Activated naive CD4-positive, alpha-beta T cell treated with anti-CD3 and anti-CD28 coated beads for 36 hours (primary cell): ENCODE results near the gene FBXO24. TPM values are rescaled to one million over a fixed set of nuclear protein-coding genes. Genes with fewer than 3 reads are reported as not detected.
"Not testable (repeated sequence)": the region's sequence is repeated elsewhere in the genome, so short reads cannot be mapped to it uniquely, and the experiment has no call there.

Source experiments
- CTCF ChIA-PET: fragments of 350-600 bp; sonication (Branson Sonifier 250); formaldehyde crosslinking; loops from one replicate; lab custom pipeline; 2021; ENCODE audit warnings: antibody characterized with exemption; lab: Charles Lee
- DNase-seq: peaks from one replicate; pipeline ENCODE4 v3.0.0-alpha.2; 2020
- H3K27ac Mint-ChIP-seq: one replicate; pipeline ENCODE4 v1.8.0; 2021; ENCODE audit warnings: mild to moderate bottlenecking, mixed read lengths
- H3K27me3 Mint-ChIP-seq: one replicate; pipeline ENCODE4 v1.8.0; 2021; ENCODE audit warnings: low read depth, mixed read lengths
- H3K36me3 Mint-ChIP-seq: one replicate; pipeline ENCODE4 v1.8.0; 2021; ENCODE audit warnings: low read depth, mixed read lengths
- H3K4me1 Mint-ChIP-seq: one replicate; pipeline ENCODE4 v1.8.0; 2021; ENCODE audit warnings: low read depth, mixed read lengths
- H3K4me3 Mint-ChIP-seq: one replicate; pipeline ENCODE4 v1.8.0; 2021; ENCODE audit warnings: mild to moderate bottlenecking, moderate library complexity, mixed read lengths
- H3K9me3 Mint-ChIP-seq: one replicate; pipeline ENCODE4 v1.8.0; 2021; ENCODE audit warnings: mixed read lengths
- intact Hi-C: fragments of 100-400 bp; cut with micrococcal nuclease; formaldehyde crosslinking; loops from one replicate; pipeline ENCODE4 v1.15.1; 2023
- total RNA-seq, 2 experiments: library from RNA; stranded (reverse); gene quantifications; one replicate each; pipeline ENCODE4 v1.2.3, GENCODE V29; 2021

The FBXO24 gene
- total RNA-seq, result 1 to 10 TPM; 1.5 to 2.6 TPM

- CTCF ChIA-PET, result interaction anchor here (0.6 to 4.6 kb wide), 14 partner anchors 19 to 119 kb away, joined by 3 to 30 read pairs (median 4); partner anchors contain the start of genes GIGYF1 and POP7
- H3K27me3 Mint-ChIP-seq, result peaks cover 7% of the 10 kb centered on the region
These were observed at the start of gene FBXO24 for GRCh38 chr7:100586266-100587025. FBXO24 (plus strand) TSS chr7:100586328; CDS start chr7:100586626, 298 bp downstream.

GRCh38 chr7:100536695-100537094, 49.4 kb upstream of the FBXO24 start:
- H3K27ac Mint-ChIP-seq, H3K4me3 Mint-ChIP-seq, H3K36me3 Mint-ChIP-seq, H3K27me3 Mint-ChIP-seq, H3K9me3 Mint-ChIP-seq, DNase-seq, intact Hi-C loops: not testable (repeated sequence)
- peaks cover 18% of the 10 kb centered on the region for H3K4me1 Mint-ChIP-seq
- CTCF ChIA-PET, result interaction anchor here (3.9 kb wide), 1 partner anchor 23 kb away, joined by 16 read pairs; no protein-coding TSS in a partner anchor

More at GRCh38 chr7:100586266-100587025, at the start of gene FBXO24:
- peaks cover 27% of the 10 kb centered on the region for H3K4me1 Mint-ChIP-seq
- H3K4me3 Mint-ChIP-seq, result peak within 1 kb of the TSS; percentile 89
- no peaks in the 10 kb centered on the region for H3K9me3 Mint-ChIP-seq
- peak within 1 kb of the TSS; percentile 97 for H3K27ac Mint-ChIP-seq
- peak; percentile 100 for DNase-seq
- peaks cover 1% of the 10 kb centered on the region for H3K36me3 Mint-ChIP-seq
- intact Hi-C loops, result loop anchor here (1.0 kb wide), 10 partner anchors 18 to 157 kb away; partner anchors contain the start of genes AGFG2, MEPCE, MOSPD3 and TSC22D4

- H3K9me3 Mint-ChIP-seq, result no peaks in the 10 kb centered on the region
- peaks cover 34% of the 10 kb centered on the region for H3K4me1 Mint-ChIP-seq
- peaks cover 6% of the 10 kb centered on the region for H3K36me3 Mint-ChIP-seq
- CTCF ChIA-PET, result interaction anchor here (1.1 to 2.0 kb wide), 3 partner anchors 22 to 69 kb away, joined by 3 to 5 read pairs (median 4); no protein-coding TSS in a partner anchor
- H3K27me3 Mint-ChIP-seq, result no peaks in the 10 kb centered on the region
- peak overlapping the region; percentile 97 for H3K4me3 Mint-ChIP-seq
- DNase-seq, result no peak
- peak overlapping the region; percentile 91 for H3K27ac Mint-ChIP-seq
- intact Hi-C loops, result loop anchor here (1.0 to 2.0 kb wide), 3 partner anchors 8 to 110 kb away; partner anchors contain the start of genes MEPCE and ZCWPW1
These were observed 47.8 kb upstream of the FBXO24 start for GRCh38 chr7:100538348-100538653.

GRCh38 chr7:100538654-100539435, 47.3 kb upstream of the FBXO24 start, which contains the start of gene AGFG2:
AGFG2 (plus strand) TSS chr7:100539203; CDS start chr7:100539347, 144 bp downstream.
- H3K4me1 Mint-ChIP-seq, result peaks cover 39% of the 10 kb centered on the region
- no peaks in the 10 kb centered on the region for H3K9me3 Mint-ChIP-seq
- intact Hi-C loops, result loop anchor here (1.0 to 2.0 kb wide), 5 partner anchors 7 to 110 kb away; partner anchors contain the start of genes FBXO24, LRCH4, MEPCE and MOSPD3
- H3K36me3 Mint-ChIP-seq, result peaks cover 6% of the 10 kb centered on the region
- CTCF ChIA-PET, result interaction anchor here (1.1 to 2.0 kb wide), 4 partner anchors 21 to 69 kb away, joined by 3 to 5 read pairs (median 4); no protein-coding TSS in a partner anchor
- peak within 1 kb of the TSS; percentile 91 for H3K27ac Mint-ChIP-seq
- peak; percentile 100 for DNase-seq
- H3K27me3 Mint-ChIP-seq, result no peaks in the 10 kb centered on the region
- H3K4me3 Mint-ChIP-seq, result peak within 1 kb of the TSS; percentile 97

GRCh38 chr7:100539436-100540006, 46.6 kb upstream of the FBXO24 start:
- CTCF ChIA-PET, result interaction anchor here (0.7 to 2.0 kb wide), 4 partner anchors 21 to 70 kb away, joined by 4 to 6 read pairs (median 5); no protein-coding TSS in a partner anchor
- no peaks in the 10 kb centered on the region for H3K27me3 Mint-ChIP-seq
- H3K9me3 Mint-ChIP-seq, result no peaks in the 10 kb centered on the region
- peaks cover 6% of the 10 kb centered on the region for H3K36me3 Mint-ChIP-seq
- H3K4me3 Mint-ChIP-seq, result peak overlapping the region; percentile 97
- H3K27ac Mint-ChIP-seq, result peak overlapping the region; percentile 87
- intact Hi-C loops, result loop anchor here (1.0 to 2.0 kb wide), 3 partner anchors 47 to 111 kb away; partner anchors contain the start of genes FBXO24, LRCH4, MEPCE and MOSPD3
- H3K4me1 Mint-ChIP-seq, result peaks cover 46% of the 10 kb centered on the region
- no peak for DNase-seq

GRCh38 chr7:100540073-100540723, 45.9 kb upstream of the FBXO24 start:
- intact Hi-C loops, result no loop called here
- H3K4me1 Mint-ChIP-seq, result peaks cover 53% of the 10 kb centered on the region
- H3K27ac Mint-ChIP-seq, result peak overlapping the region; percentile 48

GRCh38 chr7:100541309-100541708, 44.8 kb upstream of the FBXO24 start:
- H3K9me3 Mint-ChIP-seq, DNase-seq, H3K27me3 Mint-ChIP-seq, intact Hi-C loops, H3K36me3 Mint-ChIP-seq: not testable (repeated sequence)
- Mint-ChIP-seq H3K4me1 (peaks cover 63% of the 10 kb centered on the region), H3K27ac (peak overlapping the region; percentile 95), H3K4me3 (peak overlapping the region; percentile 0)
- CTCF ChIA-PET, result interaction anchor here (1.6 to 2.8 kb wide), 4 partner anchors 18 to 58 kb away, joined by 5 to 25 read pairs (median 8); partner anchors contain the start of gene NYAP1

More at GRCh38 chr7:100540073-100540723, 45.9 kb upstream of the FBXO24 start:
- CTCF ChIA-PET, result interaction anchor here (0.7 to 1.4 kb wide), 2 partner anchors 48 to 58 kb away, joined by 5 to 6 read pairs; no protein-coding TSS in a partner anchor
- Mint-ChIP-seq H3K27me3 (no peaks in the 10 kb centered on the region), H3K9me3 (no peaks in the 10 kb centered on the region), H3K4me3 (peak overlapping the region; percentile 97), H3K36me3 (peaks cover 6% of the 10 kb centered on the region)
- DNase-seq, result no peak

- Mint-ChIP-seq H3K27me3 (no peaks in the 10 kb centered on the region), H3K4me3 (no peak overlapping the region), H3K36me3 (peaks cover 7% of the 10 kb centered on the region), H3K9me3 (no peaks in the 10 kb centered on the region), H3K27ac (peak overlapping the region; percentile 95), H3K4me1 (peaks cover 80% of the 10 kb centered on the region)
- CTCF ChIA-PET, result interaction anchor here (1.4 to 6.7 kb wide), 4 partner anchors 16 to 74 kb away, joined by 4 to 82 read pairs (median 17); partner anchors contain the start of gene NYAP1
- no peak for DNase-seq
- intact Hi-C loops, result no loop called here
These were observed 42.5 kb upstream of the FBXO24 start for GRCh38 chr7:100543586-100543985.

GRCh38 chr7:100544386-100544785, 41.7 kb upstream of the FBXO24 start:
- Mint-ChIP-seq H3K27me3 (no peaks in the 10 kb centered on the region), H3K4me3 (peak overlapping the region; percentile 59), H3K36me3 (peaks cover 14% of the 10 kb centered on the region), H3K4me1 (peaks cover 88% of the 10 kb centered on the region), H3K27ac (peak overlapping the region; percentile 95), H3K9me3 (no peaks in the 10 kb centered on the region)
- no peak for DNase-seq
- intact Hi-C loops, result loop anchor here (2.0 kb wide), 1 partner anchor 66 kb away; the partner anchor contains the start of gene TSC22D4
- CTCF ChIA-PET, result interaction anchor here (0.6 to 6.7 kb wide), 7 partner anchors 9 to 309 kb away, joined by 3 to 82 read pairs (median 3); no protein-coding TSS in a partner anchor

- Mint-ChIP-seq H3K27ac (peak overlapping the region; percentile 95), H3K9me3 (no peaks in the 10 kb centered on the region), H3K4me3 (peak overlapping the region; percentile 59), H3K4me1 (peaks cover 92% of the 10 kb centered on the region), H3K36me3 (peaks cover 13% of the 10 kb centered on the region), H3K27me3 (no peaks in the 10 kb centered on the region)
- intact Hi-C loops, result loop anchor here (1.0 to 2.0 kb wide), 6 partner anchors 18 to 525 kb away; partner anchors contain the start of genes FBXO24, LRCH4, TSC22D4 and ZCWPW1
- CTCF ChIA-PET, result interaction anchor here (0.6 to 6.7 kb wide), 8 partner anchors 10 to 309 kb away, joined by 3 to 82 read pairs (median 3); no protein-coding TSS in a partner anchor
- DNase-seq, result no peak
These were observed 41.2 kb upstream of the FBXO24 start for GRCh38 chr7:100544967-100545359.
